GM12878 (cell line): ENCODE data around the gene PAK5. TPM values are rescaled to one million over a fixed set of nuclear protein-coding genes. Genes with fewer than 3 reads are reported as not detected.

ENCODE experiments used
- ATAC-seq: fragments of 200-7000 bp; cut with Tn5 transposase; 3 replicates; pipeline ENCODE4 v1.9.1; 2020; ENCODE audit warnings: mild to moderate bottlenecking, moderate library complexity
- BruUV-seq: library from RNA; stranded (reverse); fragments of 400-500 nt; replicated peaks from 2 replicates; lab custom pipeline; 2021; lab: Mats Ljungman, UMichigan
- CTCF ChIA-PET: fragments of 300-600 bp; sonication (Branson Sonifier 250); formaldehyde crosslinking; extraction: SDS; loops from one replicate; lab custom pipeline; 2021; ENCODE audit warnings: inconsistent platforms; lab: Yijun Ruan, JAX
- POLR2A ChIA-PET: fragments of 350-600 bp; formaldehyde crosslinking; extraction: SDS; loops from one replicate; lab custom pipeline; 2021; ENCODE audit warnings: inconsistent platforms; lab: Charles Lee
- RAD21 ChIA-PET: fragments of 300-600 bp; sonication (Branson Sonifier 250); formaldehyde crosslinking; loops from one replicate; lab custom pipeline; 2023; ENCODE audit warnings: antibody characterized with exemption; ENCODE audit not compliant: unreplicated experiment; lab: Charles Lee
- SMC1A ChIA-PET: fragments of 300-600 bp; sonication (Branson Sonifier 250); formaldehyde crosslinking; loops from one replicate; lab custom pipeline; 2023; ENCODE audit not compliant: unreplicated experiment, uncharacterized antibody; lab: Charles Lee
- DNase-seq: peaks from one replicate; pipeline ENCODE4 v3.0.0-alpha.2; 2011; ENCODE audit warnings: low read depth, low spot score
- FAIRE-seq: peaks from 3 replicates; lab custom pipeline; 2011; peaks lifted over from hg19 to GRCh38; lab: Jason Lieb, UNC
- H2AFZ ChIP-seq: 2 replicates; pipeline ENCODE4 v1.6.0; 2011; ENCODE audit warnings: low read depth, low read length, control low read depth; ENCODE audit not compliant: control insufficient read depth
- H3K27ac ChIP-seq: 2 replicates; pipeline ENCODE4 v1.5.1; 2011; ENCODE audit warnings: control low read depth; ENCODE audit not compliant: control insufficient read depth, insufficient read depth
- H3K27me3 ChIP-seq, 2 experiments: replicated peaks in 1 of 2; 2 replicates each; pipeline versions ENCODE4 v1.6.0 to v1.6.1; 2011; ENCODE audit warnings: low read length in 1 of 2; ENCODE audit not compliant: control insufficient read depth in 2 of 2, insufficient read depth in 2 of 2
- H3K36me3 ChIP-seq, 2 experiments: 2 replicates each; pipeline ENCODE4 v1.5.1; 2011; ENCODE audit warnings: low read length in 1 of 2; ENCODE audit not compliant: control insufficient read depth in 2 of 2, insufficient read depth in 2 of 2
- H3K4me1 ChIP-seq: 2 replicates; pipeline ENCODE4 v1.6.1; 2011; ENCODE audit warnings: mild to moderate bottlenecking, low read length, moderate library complexity, mixed read lengths; ENCODE audit not compliant: control insufficient read depth, insufficient read depth
- H3K4me2 ChIP-seq: 2 replicates; pipeline ENCODE4 v1.6.0; 2011; ENCODE audit warnings: control low read depth; ENCODE audit not compliant: control insufficient read depth, insufficient read depth
- H3K4me3 ChIP-seq: fragments of 200-600 bp; sonication (generic); 2 replicates; pipeline ENCODE4 v1.5.1; 2016
- H3K79me2 ChIP-seq: 2 replicates; pipeline ENCODE4 v1.6.0; 2011; ENCODE audit warnings: low read length; ENCODE audit not compliant: control insufficient read depth, insufficient read depth
- H3K9ac ChIP-seq: 2 replicates; pipeline ENCODE4 v1.8.0; 2011; ENCODE audit warnings: low read length, control low read depth, mixed read lengths; ENCODE audit not compliant: control insufficient read depth, insufficient read depth
- H3K9me3 ChIP-seq: replicated peaks from 3 replicates; pipeline ENCODE4 v1.5.1; 2011; ENCODE audit warnings: mild to moderate bottlenecking, low read length; ENCODE audit not compliant: control insufficient read depth, insufficient read depth
- H4K20me1 ChIP-seq: 2 replicates; pipeline ENCODE4 v1.6.0; 2011; ENCODE audit not compliant: control insufficient read depth, insufficient read depth
- DPF2 ChIP-seq: fragments of 450-650 bp; IDR thresholded peaks from 2 replicates; pipeline ENCODE4 v1.6.1; 2017; ENCODE audit warnings: mild to moderate bottlenecking
- MEF2B ChIP-seq: fragments of 450-650 bp; IDR thresholded peaks from 2 replicates; pipeline ENCODE4 v1.6.1; 2018; ENCODE audit warnings: mild to moderate bottlenecking, moderate library complexity; ENCODE audit not compliant: partially characterized antibody, poor library complexity, severe bottlenecking
- RBBP5 ChIP-seq: fragments of 200-600 bp; sonication (generic); conservative IDR thresholded peaks from 2 replicates; pipeline ENCODE4 v1.6.1; 2016
- RFX5 ChIP-seq: IDR thresholded peaks from 2 replicates; pipeline ENCODE4 v1.6.1; 2011; ENCODE audit warnings: low read depth, low read length, improper control_type of control experiment
- STAT1 ChIP-seq: fragments of 450-650 bp; conservative IDR thresholded peaks from 2 replicates; pipeline ENCODE4 v1.6.1; 2014; ENCODE audit warnings: antibody characterized with exemption, mild to moderate bottlenecking
- TARDBP ChIP-seq: IDR thresholded peaks from 2 replicates; pipeline ENCODE4 v1.6.1; 2016; ENCODE audit warnings: borderline replicate concordance
- WGBS: methylation state at CpG from one replicate; pipeline ENCODE4 v1.1.6; 2016; ENCODE audit warnings: low lambda C conversion rate; ENCODE audit not compliant: insufficient replicate concordance, insufficient coverage; ENCODE audit errors: missing lambda C conversion rate; 5-methylcytosine and 5-hydroxymethylcytosine counted together
- in situ Hi-C: fragments of 300-500 bp; cut with MboI; formaldehyde crosslinking; loops from 9 replicates; pipeline ENCODE4 v1.14.3; 2018; ENCODE audit warnings: mixed read lengths
- intact Hi-C: fragments of 100-400 bp; cut with micrococcal nuclease; formaldehyde crosslinking; loops from one replicate; pipeline ENCODE4 v1.14.2; 2022; ENCODE audit not compliant: unreplicated experiment
- polyA plus RNA-seq, 11 experiments: library from polyadenylated mRNA; depleted of rRNA in 4 of 11; unstranded in 6 of 11; stranded (reverse) in 5 of 11; fragments of >200 nt; fragmentation: Nextera tagmentation in 4 of 11; fragmentation: Illumina TruSeq in 1 of 11; extraction: Ambion mirVana in 4 of 11; extraction: Trizol in 1 of 11; gene quantifications; 1 replicate in 1 of 11; 2 replicates in 10 of 11; pipeline versions ENCODE4 v1.2.1 to v1.2.3, GENCODE V29; 2011 to 2016; ENCODE audit warnings: inconsistent platforms in 2 of 11, missing spikeins in 2 of 11, low read depth in 1 of 11
- total RNA-seq, 4 experiments: library from RNA; depleted of rRNA in 3 of 4; stranded (reverse); fragments of >200 nt in 3 of 4; fragmentation: Illumina TruSeq in 1 of 4; extraction: Trizol in 1 of 4; gene quantifications; 2 replicates each; pipeline versions ENCODE4 v1.2.1 to v1.2.3, GENCODE V29; 2013 to 2021
- TF ChIP-seq, protein P1 (sequence below): IDR thresholded peaks from 2 replicates; pipeline ENCODE4 v1.6.1; 2011; ENCODE audit warnings: low read depth, mild to moderate bottlenecking, low read length, moderate library complexity, borderline replicate concordance; ENCODE audit errors: extremely low read depth

PAK5 gene
- total and polyA plus RNA-seq, 10 of the 15 experiments (the other 5 are each of a cell fraction or from before 2014, with no cell fraction given), result not detected

DNA sequence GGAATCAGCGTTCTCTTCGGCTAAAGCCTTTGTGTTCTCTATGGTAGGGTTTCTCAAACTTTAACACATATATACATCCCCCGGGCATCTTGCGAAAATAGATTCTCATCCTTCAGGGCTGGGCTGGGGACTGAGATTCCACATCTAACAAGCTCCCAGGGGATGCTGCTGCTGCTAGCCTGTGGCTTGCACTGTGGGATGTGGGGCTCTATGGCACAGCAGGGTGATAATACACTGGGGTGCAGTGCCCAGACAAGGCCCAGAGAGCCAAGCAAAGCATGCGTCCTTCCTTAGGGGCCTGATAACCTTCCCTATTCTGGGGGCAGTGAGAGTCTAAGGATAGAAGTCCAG lies 222.4 kb downstream of the PAK5 start:
- Histone ChIP-seq H3K27ac (no peak overlapping the region), H3K9me3 (no peaks in the 10 kb centered on the region; the same call in 2 of the 3 replicates), H3K9ac (no peak overlapping the region), H3K79me2 (no peaks in the 10 kb centered on the region)
- in situ Hi-C loops, result loop anchor here (5.0 to 10.0 kb wide), 2 partner anchors 476 to 808 kb away; no protein-coding TSS in a partner anchor
- no TSS peak for BruUV-seq
- peak; percentile 33 for ATAC-seq
- POLR2A ChIA-PET, result no interaction called here
- TF ChIP-seq DPF2 (no peak), RFX5 (no peak), RBBP5 (no peak), MEF2B (peak; percentile 4), TARDBP (no peak), STAT1 (no peak)
- TF ChIP-seq, protein P1, sequence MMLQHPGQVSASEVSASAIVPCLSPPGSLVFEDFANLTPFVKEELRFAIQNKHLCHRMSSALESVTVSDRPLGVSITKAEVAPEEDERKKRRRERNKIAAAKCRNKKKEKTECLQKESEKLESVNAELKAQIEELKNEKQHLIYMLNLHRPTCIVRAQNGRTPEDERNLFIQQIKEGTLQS, result no peak
- TF ChIP-seq, all 136 proteins: peak for 1
- DNase-seq, result no peak
- H4K20me1 ChIP-seq, result no peaks in the 10 kb centered on the region
- no peak for FAIRE-seq
- peaks cover 18% of the 10 kb centered on the region for H3K4me1 ChIP-seq
- ChIA-PET RAD21 (interaction anchor here (1.0 to 2.1 kb wide), 8 partner anchors 208 to 1927 kb away, joined by 3 to 23 read pairs (median 10); no protein-coding TSS in a partner anchor), CTCF (interaction anchor here (0.6 to 12.0 kb wide), 29 partner anchors 9 to 1927 kb away, joined by 3 to 235 read pairs (median 4); no protein-coding TSS in a partner anchor), SMC1A (interaction anchor here (0.8 to 3.4 kb wide), 15 partner anchors 12 to 700 kb away, joined by 3 to 14 read pairs (median 4); no protein-coding TSS in a partner anchor)
- intact Hi-C loops, result loop anchor here (2.0 to 10.0 kb wide), 7 partner anchors 296 to 1926 kb away; no protein-coding TSS in a partner anchor
- peak overlapping the region; percentile 75 for H3K4me2 ChIP-seq
- no peaks in the 10 kb centered on the region for H3K27me3 ChIP-seq
- WGBS, result 61% methylated on average over 5 of the region's 5 CpGs
- H3K4me3 ChIP-seq, result no peak overlapping the region
- no peak overlapping the region for H2AFZ ChIP-seq
- H3K36me3 ChIP-seq, result no peaks in the 10 kb centered on the region
